IPS-NIHi11 (cell line): ENCODE results near the gene PKD1L1.

Source experiments
- DNase-seq: peaks from one replicate; pipeline ENCODE4 v3.0.0; 2012; ENCODE audit warnings: mixed read lengths, low spot score

PKD1L1 gene

DNA sequence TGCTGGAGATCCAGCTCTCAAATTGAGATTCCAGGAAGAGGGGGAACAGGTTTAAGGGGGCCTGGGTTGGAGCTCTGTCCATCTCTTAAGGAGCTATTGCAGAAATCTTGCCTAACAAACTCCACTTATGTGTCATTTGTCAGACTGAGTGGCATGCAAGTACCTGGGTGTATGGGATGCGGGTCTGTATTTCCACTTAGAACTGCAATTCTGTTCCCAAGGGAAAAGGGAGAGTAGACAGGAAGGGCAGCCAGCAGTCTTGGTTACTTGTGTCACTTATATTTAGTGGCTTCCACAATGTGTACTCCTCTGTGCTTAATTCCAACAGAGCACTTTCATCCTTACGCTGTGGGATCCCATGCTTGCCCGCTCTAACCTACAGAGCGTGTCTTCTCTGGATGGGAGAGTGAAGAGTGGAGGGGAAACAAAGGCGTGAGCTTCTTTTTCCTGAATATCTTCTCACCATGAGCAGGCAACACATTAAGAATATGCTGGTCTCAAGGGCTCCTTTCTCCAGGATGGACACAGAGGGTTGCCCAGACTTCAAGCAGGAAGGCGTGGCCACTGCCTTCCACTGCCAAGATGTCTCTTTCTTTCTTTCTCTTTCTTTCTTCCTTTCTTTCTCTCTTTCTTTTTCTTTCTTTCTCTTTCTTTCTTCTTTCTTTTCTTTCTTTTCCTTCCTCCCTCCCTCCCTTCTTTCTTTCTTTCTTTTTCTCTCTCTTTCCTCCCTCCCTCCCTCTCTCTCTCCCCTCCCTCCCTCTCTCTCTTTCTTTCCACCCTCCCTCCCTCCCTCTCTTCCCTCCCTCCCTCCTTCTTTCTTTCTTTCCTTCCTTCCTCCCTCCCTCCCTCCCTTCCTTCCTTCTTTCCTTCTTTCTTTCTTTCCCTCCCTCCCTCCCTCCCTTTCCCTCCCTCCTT lies 212.6 kb downstream of the PKD1L1 start:
- no peak for DNase-seq

DNA sequence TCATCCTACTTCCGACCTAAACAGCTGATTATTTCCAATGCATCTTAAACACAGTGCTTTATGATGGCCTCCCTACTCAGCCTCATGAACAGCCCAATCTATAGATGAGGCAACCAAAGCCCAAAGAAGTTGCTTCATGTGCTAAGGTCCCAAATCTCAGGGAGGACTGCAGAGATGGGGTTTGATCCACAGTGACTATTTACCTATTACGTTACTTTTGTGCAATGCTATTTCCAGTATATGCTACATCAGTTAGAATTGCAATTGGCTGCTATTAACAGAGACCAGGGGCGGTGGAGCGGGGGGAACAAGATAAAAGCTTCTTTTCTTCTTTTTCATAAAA lies 213.3 kb downstream of the PKD1L1 start:
- no peak for DNase-seq

DNA sequence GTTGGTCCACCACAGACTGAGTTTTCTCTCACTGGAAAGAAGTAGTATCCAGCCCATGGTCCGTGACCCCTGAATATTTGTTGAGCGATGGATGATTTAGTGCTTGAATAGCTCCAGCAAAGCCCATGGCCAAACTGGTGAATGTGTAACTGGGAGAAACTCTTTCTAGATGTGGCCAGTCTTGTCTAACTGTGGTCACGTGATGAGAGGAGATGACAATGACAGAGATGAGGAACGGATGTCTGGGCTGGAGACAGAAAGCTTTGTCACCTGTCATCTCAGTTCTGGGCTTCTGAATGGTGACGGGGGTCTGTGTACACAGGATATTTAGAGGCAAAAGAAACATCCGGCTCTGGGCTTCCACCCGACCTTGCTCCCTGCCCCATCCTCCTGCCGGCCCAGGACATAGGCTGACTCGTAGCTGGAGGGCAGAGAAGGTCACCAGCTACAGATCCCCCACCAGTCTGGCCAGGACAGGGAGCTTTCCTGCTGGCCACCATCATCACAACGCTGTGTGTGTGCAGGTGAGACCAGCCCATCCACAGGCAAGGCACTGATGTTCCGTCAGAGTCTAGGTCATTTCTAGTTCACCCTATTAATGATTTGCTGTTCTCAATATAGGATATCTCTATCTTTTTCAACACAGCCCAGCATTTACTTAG lies 213.8 kb downstream of the PKD1L1 start:
- no peak for DNase-seq

- no peak for DNase-seq
Measured at GRCh38 chr7:47730142-47730541, 218.1 kb downstream of the PKD1L1 start.

DNA sequence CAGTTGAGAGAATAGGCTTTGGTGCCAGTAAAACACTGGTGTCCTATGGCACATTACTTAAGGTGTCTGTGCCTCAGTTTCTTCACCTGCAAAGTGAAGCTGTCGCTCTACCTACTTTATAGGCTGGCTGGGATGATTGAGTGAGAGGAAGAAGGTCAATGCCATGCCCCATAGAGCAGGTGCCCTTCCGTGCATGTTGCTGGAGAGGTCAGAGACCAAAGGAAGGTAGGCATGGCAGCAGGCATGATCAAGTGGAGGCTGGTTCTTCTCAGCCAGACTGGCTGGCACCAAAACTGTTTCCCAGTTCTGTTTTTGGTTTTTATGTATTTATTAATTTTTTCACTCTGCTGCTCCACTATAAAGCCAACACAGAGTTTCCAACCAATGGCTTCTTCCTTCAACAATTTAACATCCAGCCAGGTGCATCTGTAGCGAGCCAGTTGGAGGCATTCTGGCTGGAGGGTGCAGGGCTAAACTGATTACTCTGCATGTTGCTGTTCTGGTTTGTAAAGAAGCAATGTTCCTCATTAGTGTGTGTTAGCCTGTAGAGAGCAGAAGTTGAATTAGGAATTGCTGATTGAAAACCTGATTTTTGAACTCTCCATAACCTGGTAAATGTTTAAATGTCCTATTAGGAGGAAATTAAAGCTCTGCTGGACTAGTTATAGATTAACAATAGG lies 222.1 kb downstream of the PKD1L1 start:
- DNase-seq: no peak

DNA sequence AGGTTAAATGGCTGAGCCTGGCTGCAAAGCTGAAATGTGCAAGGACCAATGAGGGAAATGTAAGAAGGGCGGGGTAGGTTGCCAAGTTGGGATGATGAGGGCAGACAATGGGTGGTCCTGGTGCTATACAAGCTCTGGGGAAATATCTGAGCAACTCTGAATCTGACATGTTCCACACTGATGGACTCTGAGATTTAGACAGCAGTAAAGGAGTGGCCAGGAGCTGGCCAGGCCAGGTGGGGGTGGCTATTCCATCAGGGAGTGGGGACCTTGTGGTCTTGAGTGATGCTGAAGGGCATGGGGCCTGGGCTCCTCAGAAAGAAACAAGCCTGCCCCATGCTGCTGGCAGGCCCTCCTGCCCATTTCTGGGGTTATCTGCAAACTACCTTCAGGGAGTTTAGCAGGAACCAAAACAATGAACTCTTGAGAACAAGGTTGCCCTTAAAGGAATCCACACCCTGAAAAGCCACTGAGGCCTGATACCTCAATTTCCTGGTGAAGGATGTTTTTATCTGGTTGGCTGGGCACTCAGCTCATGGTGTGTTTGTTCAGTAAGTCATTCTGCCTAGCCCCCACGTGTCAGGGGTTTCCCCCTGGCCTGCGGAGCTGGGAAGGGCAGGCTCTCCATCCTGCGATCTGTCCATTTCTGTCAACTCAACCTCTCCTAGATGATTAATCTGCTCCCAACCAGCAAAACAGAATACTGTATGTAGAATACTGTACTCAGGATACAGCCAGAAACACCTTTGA lies 223.1 kb downstream of the PKD1L1 start:
- no peak for DNase-seq
